Gastroesophageal sphincter (tissue), 4 donors: Measurements from ENCODE around the gene MDGA2. TPM values are rescaled to one million over a fixed set of nuclear protein-coding genes. Genes with fewer than 3 reads are reported as not detected.
"Not testable (repeated sequence)": the region's sequence is repeated elsewhere in the genome, so short reads cannot be mapped to it uniquely, and the experiment has no call there.

Source experiments
- ATAC-seq: fragments of 150-250 bp; one replicate; pipeline ENCODE4 v1.9.1; 2016; ENCODE audit warnings: mild to moderate bottlenecking, moderate library complexity
- H3K27ac ChIP-seq, 4 donors: fragments of 200-600 bp; sonication (generic) in 3 of 4; 1 replicate in 3 of 4; 2 replicates in 1 of 4; pipeline ENCODE4 v1.5.1; 2016 to 2019
- H3K27me3 ChIP-seq: fragments of 200-600 bp; sonication (generic); one replicate; pipeline ENCODE4 v1.5.1; 2019
- H3K36me3 ChIP-seq, 2 donors: fragments of 200-600 bp; sonication (generic); one replicate each; pipeline ENCODE4 v1.5.1; 2019; ENCODE audit warnings: control low read depth in 1 of 2
- H3K4me1 ChIP-seq, 3 donors: fragments of 200-600 bp; sonication (generic); 1 replicate in 2 of 3; 2 replicates in 1 of 3; pipeline ENCODE4 v1.5.1; 2016 to 2019; ENCODE audit warnings: control low read depth in 2 of 3
- H3K4me3 ChIP-seq, 2 donors: fragments of 200-600 bp; sonication (generic); one replicate each; pipeline ENCODE4 v1.5.1; 2019; ENCODE audit warnings: mild to moderate bottlenecking in 1 of 2, moderate library complexity in 1 of 2
- H3K9me3 ChIP-seq, 3 donors: fragments of 200-600 bp; sonication (generic); one replicate each; pipeline ENCODE4 v1.5.1; 2017 to 2019; ENCODE audit warnings: control low read depth in 2 of 3
- CTCF ChIP-seq, 4 experiments: fragments of 200-600 bp in 2 of 4; fragments of 450-650 bp in 2 of 4; sonication (generic) in 1 of 4; IDR thresholded peaks; one replicate each; pipeline ENCODE4 v1.5.1; 2017 to 2019; ENCODE audit warnings: antibody characterized with exemption in 4 of 4, mild to moderate bottlenecking in 2 of 4, moderate library complexity in 2 of 4
- EP300 ChIP-seq: sonication (generic); formaldehyde crosslinking; IDR thresholded peaks from one replicate; pipeline ENCODE4 v1.6.1; 2017; ENCODE audit warnings: antibody characterized with exemption, mild to moderate bottlenecking
- POLR2A ChIP-seq, 2 donors: fragments of 450-650 bp; IDR thresholded peaks; one replicate each; pipeline ENCODE4 v1.6.1; 2017; ENCODE audit warnings: antibody characterized with exemption in 2 of 2, mild to moderate bottlenecking in 2 of 2, moderate library complexity in 1 of 2
- POLR2AphosphoS5 ChIP-seq: sonication (generic); formaldehyde crosslinking; IDR thresholded peaks from one replicate; pipeline ENCODE4 v1.6.1; 2017; ENCODE audit warnings: antibody characterized with exemption
- WGBS, 2 donors: methylation state at CpG; one replicate each; pipeline ENCODE4 v1.1.5; 2018; ENCODE audit warnings: low coverage in 1 of 2; 5-methylcytosine and 5-hydroxymethylcytosine counted together
- total RNA-seq, 4 donors: library from RNA; depleted of rRNA; stranded (reverse); fragments of >200 nt; gene quantifications; one replicate each; pipeline ENCODE4 v1.1.0, GENCODE V29; 2016

The MDGA2 gene
- total RNA-seq, 4 donors from 2014 or later: 0.40 TPM; not detected in 3

GRCh38 chr14:46951103-46951502 lies 724.3 kb downstream of the MDGA2 start:
- Histone ChIP-seq H3K4me1 (no peaks in the 10 kb centered on the region), H3K27ac (no peak overlapping the region), H3K9me3 (no peaks in the 10 kb centered on the region), H3K4me3 (no peak overlapping the region), H3K27me3 (no peaks in the 10 kb centered on the region), H3K36me3 (no peaks in the 10 kb centered on the region)
- no peak for ATAC-seq
- 88 to 97% methylated on average over 2 of the region's 2 CpGs for WGBS, 2 donors
- TF ChIP-seq POLR2A (IDR thresholded peaks at IDR 0.05) (no peak), POLR2AphosphoS5 (no peak), CTCF (IDR thresholded peaks at IDR 0.05) (no peak), EP300 (no peak)

GRCh38 chr14:46940611-46941010 lies 734.8 kb downstream of the MDGA2 start:
- peaks cover 0 to 18% (median 0%) of the 10 kb centered on the region in 3 donors for H3K9me3 ChIP-seq
- no peak for TF ChIP-seq POLR2A (IDR thresholded peaks at IDR 0.05)
- TF ChIP-seq CTCF (IDR thresholded peaks at IDR 0.05): no peak
- TF ChIP-seq POLR2AphosphoS5: no peak
- no peak for TF ChIP-seq EP300
- ATAC-seq: no peak
- H3K27me3 ChIP-seq: no peaks in the 10 kb centered on the region
- no peaks in the 10 kb centered on the region for H3K36me3 ChIP-seq
- H3K27ac ChIP-seq: no peak overlapping the region
- 32 to 48% methylated on average over 4 of the region's 5 CpGs for whole genome bisulfite sequencing, 2 donors
- no peaks in the 10 kb centered on the region for H3K4me1 ChIP-seq
- H3K4me3 ChIP-seq: no peak overlapping the region

GRCh38 chr14:46920542-46920941 lies 754.9 kb downstream of the MDGA2 start:
- Histone ChIP-seq H3K9me3 (no peaks in the 10 kb centered on the region), H3K27me3 (no peaks in the 10 kb centered on the region), H3K4me3 (no peak overlapping the region), H3K27ac (no peak overlapping the region), H3K36me3 (no peaks in the 10 kb centered on the region), H3K4me1 (no peaks in the 10 kb centered on the region)
- WGBS, 2 donors: 85 to 90% methylated on average over 3 of the region's 3 CpGs
- no peak for TF ChIP-seq POLR2A (IDR thresholded peaks at IDR 0.05)
- no peak for TF ChIP-seq CTCF (IDR thresholded peaks at IDR 0.05)
- no peak for TF ChIP-seq POLR2AphosphoS5
- TF ChIP-seq EP300: no peak
- ATAC-seq: no peak

- not testable (repeated sequence) for H3K36me3 ChIP-seq, H3K4me1 ChIP-seq, ATAC-seq, H3K9me3 ChIP-seq, H3K4me3 ChIP-seq, H3K27me3 ChIP-seq, H3K27ac ChIP-seq
- WGBS, 2 donors: 40% methylated on average over 1 of the region's 4 CpGs; no CpG with 5 or more reads in 1 of the 2 donors
Observed at GRCh38 chr14:46915539-46915938, 759.9 kb downstream of the MDGA2 start.

- TF ChIP-seq POLR2AphosphoS5: no peak
- TF ChIP-seq POLR2A (IDR thresholded peaks at IDR 0.05): no peak
- no peak for TF ChIP-seq EP300
- TF ChIP-seq CTCF (IDR thresholded peaks at IDR 0.05): no peak
- WGBS, 2 donors: 53 to 70% methylated on average over 3 to 6 of the region's 6 CpGs
Observed at GRCh38 chr14:46902837-46903236, 772.6 kb downstream of the MDGA2 start.

More at GRCh38 chr14:46902837-46903236, 772.6 kb downstream of the MDGA2 start:
- Histone ChIP-seq H3K9me3 (no peaks in the 10 kb centered on the region), H3K27ac (no peak overlapping the region), H3K4me1 (no peaks in the 10 kb centered on the region), H3K4me3 (no peak overlapping the region), H3K36me3 (no peaks in the 10 kb centered on the region), H3K27me3 (no peaks in the 10 kb centered on the region)
- no peak for ATAC-seq
